Effector memory CD4-positive, alpha-beta T cell (primary cell): ENCODE measurements around the gene ERC2.

ENCODE experiments used
- DNase-seq, 3 donors: peaks; one replicate each; pipeline ENCODE4 v3.0.0-alpha.2; 2020
- H3K27ac ChIP-seq: 2 replicates; pipeline ENCODE4 v1.7.0; 2013; ENCODE audit warnings: mild to moderate bottlenecking, low read length, moderate library complexity; ENCODE audit not compliant: insufficient read depth, poor library complexity, severe bottlenecking
- H3K27me3 ChIP-seq: replicated peaks from 2 replicates; pipeline ENCODE4 v1.7.0; 2013; ENCODE audit warnings: mild to moderate bottlenecking, low read length; ENCODE audit not compliant: insufficient read depth, control insufficient read depth, poor library complexity, severe bottlenecking
- H3K36me3 ChIP-seq: 2 replicates; pipeline ENCODE4 v1.7.0; 2013; ENCODE audit warnings: mild to moderate bottlenecking, low read length, moderate library complexity; ENCODE audit not compliant: control insufficient read depth, insufficient read depth
- H3K4me1 ChIP-seq: 2 replicates; pipeline ENCODE4 v1.7.0; 2013; ENCODE audit warnings: low read length, mild to moderate bottlenecking; ENCODE audit not compliant: control insufficient read depth, insufficient read depth, poor library complexity, severe bottlenecking
- H3K4me3 ChIP-seq: 2 replicates; pipeline ENCODE4 v1.7.0; 2013; ENCODE audit warnings: low read length, low read depth, mild to moderate bottlenecking; ENCODE audit not compliant: insufficient read depth, poor library complexity, severe bottlenecking
- H3K9me3 ChIP-seq: 2 replicates; pipeline ENCODE4 v1.7.0; 2013; ENCODE audit warnings: mild to moderate bottlenecking, low read length, moderate library complexity; ENCODE audit not compliant: control insufficient read depth

The ERC2 gene

DNA sequence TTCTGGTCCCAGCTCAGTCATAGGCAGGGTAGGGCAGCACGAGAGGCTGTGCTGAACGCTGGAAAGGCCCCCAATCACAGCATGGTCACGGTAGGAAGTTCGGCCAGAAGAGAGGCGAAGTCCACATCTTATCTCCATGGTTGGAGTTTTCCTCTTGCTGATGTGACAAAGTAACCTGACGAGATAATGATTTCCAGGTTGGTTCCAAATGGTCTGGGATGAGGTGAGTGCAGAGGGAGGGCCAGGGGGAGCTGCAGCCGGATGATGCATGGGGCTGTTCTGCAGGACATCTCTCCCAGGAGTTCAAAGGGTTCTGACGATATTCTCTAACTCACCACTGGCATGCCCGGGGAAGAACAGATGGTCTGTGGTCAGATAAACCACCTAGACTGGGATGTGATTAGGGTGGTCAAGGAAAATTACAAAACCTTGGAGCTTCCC lies 898.0 kb downstream of the ERC2 start:
- no peak overlapping the region for H3K27ac ChIP-seq
- no peak for DNase-seq
- H3K9me3 ChIP-seq: no peaks in the 10 kb centered on the region
- H3K4me3 ChIP-seq: no peak overlapping the region
- H3K27me3 ChIP-seq: no peaks in the 10 kb centered on the region
- no peaks in the 10 kb centered on the region for H3K36me3 ChIP-seq
- H3K4me1 ChIP-seq: no peaks in the 10 kb centered on the region

DNA sequence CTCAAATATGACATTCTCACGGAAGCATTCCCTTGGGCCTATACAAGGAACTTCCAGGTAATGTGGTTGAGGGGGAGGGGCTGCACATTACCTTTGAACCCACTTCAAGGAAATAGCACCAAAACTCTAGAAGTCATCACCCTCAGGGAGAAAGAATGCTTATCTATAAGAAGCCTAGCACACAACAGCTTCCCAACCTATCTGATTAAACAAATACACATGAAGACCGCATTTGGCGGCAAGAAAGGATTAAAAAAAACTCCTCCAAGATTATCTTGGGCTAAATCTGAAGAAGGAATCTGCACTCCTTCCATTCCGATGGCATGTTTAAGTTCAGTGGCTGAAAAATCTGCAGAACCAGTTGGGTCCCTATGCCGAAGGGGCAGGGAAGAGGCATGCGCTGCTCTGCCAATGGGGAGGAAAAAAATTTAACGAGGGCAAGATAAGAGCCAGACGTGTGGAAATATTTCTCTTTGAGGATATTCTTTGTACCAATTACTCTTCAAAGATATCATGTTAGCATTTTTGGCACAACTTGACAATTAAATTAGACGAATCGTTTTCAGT lies 899.2 kb downstream of the ERC2 start:
- Histone ChIP-seq H3K27me3 (no peaks in the 10 kb centered on the region), H3K27ac (no peak overlapping the region), H3K4me1 (no peaks in the 10 kb centered on the region), H3K9me3 (no peaks in the 10 kb centered on the region), H3K4me3 (no peak overlapping the region), H3K36me3 (no peaks in the 10 kb centered on the region)
- DNase-seq: no peak

DNA sequence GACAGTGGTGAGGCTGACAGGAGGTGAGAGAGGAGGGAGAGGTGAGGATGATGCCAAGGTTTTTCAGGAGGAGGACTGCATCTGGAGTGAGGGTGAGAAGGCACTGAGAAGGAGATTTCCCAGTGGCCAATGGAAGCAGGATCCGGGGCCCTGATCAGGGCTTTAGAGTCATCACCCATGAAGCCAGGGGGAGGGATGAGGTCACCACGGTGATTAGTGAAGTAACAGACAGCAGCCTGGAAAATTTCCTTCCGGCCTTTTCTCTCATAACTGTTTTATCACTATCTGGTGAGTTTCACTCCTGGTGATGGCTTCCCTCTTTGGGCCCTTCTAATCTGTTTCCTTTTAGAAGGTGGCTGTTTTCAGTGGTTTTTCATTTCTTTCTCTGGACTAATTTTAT lies 900.7 kb downstream of the ERC2 start:
- Histone ChIP-seq H3K4me1 (no peaks in the 10 kb centered on the region), H3K27ac (no peak overlapping the region), H3K36me3 (no peaks in the 10 kb centered on the region), H3K27me3 (no peaks in the 10 kb centered on the region), H3K9me3 (no peaks in the 10 kb centered on the region), H3K4me3 (no peak overlapping the region)
- DNase-seq: no peak

DNA sequence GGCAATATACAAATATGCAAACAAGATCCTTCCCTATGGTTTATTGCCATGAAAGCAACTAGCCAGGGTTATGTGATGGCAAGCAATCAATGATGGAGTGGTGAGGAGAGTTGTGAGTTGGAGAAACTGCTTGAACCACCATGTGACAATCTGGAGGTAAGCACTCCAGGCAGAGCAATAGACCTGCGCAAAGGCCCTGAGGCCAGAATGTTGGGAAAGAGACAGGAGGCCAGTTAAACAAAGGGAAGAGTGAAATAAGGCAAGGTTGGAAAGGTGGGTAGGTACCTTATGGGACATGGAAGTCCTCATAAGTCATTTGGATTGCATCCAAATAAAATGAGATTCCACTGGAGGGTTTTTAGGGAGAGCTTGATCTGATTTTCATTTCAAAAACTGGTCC lies 901.1 kb downstream of the ERC2 start:
- Histone ChIP-seq H3K4me3 (no peak overlapping the region), H3K36me3 (no peaks in the 10 kb centered on the region), H3K27ac (no peak overlapping the region), H3K4me1 (no peaks in the 10 kb centered on the region), H3K9me3 (no peaks in the 10 kb centered on the region), H3K27me3 (no peaks in the 10 kb centered on the region)
- no peak for DNase-seq

DNA sequence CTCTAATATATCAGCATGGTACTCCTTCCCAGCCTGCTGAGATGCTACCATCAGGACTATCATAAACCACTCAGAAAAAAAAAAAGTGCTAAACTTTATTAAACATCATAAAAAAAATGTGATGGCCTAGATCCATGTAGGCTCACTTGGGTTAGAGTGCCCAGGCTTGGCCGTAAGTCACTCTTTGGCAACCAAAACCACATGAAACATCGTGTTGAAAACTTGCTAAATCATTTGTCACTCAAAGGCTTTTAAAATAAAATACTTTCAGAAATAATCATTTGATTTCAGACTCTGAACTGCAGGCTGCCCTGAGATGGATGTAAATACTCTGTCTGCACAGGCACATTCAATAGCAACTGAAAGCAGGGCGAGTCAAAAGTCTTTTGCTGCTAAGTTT lies 902.7 kb downstream of the ERC2 start:
- no peaks in the 10 kb centered on the region for H3K27me3 ChIP-seq
- DNase-seq: no peak
- H3K27ac ChIP-seq: no peak overlapping the region
- no peak overlapping the region for H3K4me3 ChIP-seq
- no peaks in the 10 kb centered on the region for H3K36me3 ChIP-seq
- H3K4me1 ChIP-seq: no peaks in the 10 kb centered on the region
- no peaks in the 10 kb centered on the region for H3K9me3 ChIP-seq

DNA sequence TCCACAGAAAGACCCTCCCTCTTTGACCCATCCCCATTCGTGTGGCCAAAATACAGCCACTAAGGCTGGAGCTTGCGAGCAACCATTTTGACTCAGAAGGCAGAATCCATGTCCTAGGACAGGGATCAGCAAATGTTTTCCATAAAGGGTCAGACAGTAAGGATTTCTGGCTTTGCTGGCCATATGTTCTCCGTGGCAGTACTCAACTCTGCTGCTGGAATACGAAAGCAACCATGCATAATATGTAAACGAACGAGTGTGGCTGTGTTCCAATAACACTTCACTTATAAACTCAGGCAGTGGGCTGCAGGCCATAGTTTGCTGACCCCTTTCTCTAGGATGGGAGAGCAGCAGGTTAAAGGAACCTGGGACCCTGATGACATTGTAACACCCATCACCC lies 903.5 kb downstream of the ERC2 start:
- no peaks in the 10 kb centered on the region for H3K27me3 ChIP-seq
- no peak for DNase-seq
- H3K27ac ChIP-seq: no peak overlapping the region
- H3K9me3 ChIP-seq: no peaks in the 10 kb centered on the region
- no peak overlapping the region for H3K4me3 ChIP-seq
- no peaks in the 10 kb centered on the region for H3K4me1 ChIP-seq
- H3K36me3 ChIP-seq: no peaks in the 10 kb centered on the region

DNA sequence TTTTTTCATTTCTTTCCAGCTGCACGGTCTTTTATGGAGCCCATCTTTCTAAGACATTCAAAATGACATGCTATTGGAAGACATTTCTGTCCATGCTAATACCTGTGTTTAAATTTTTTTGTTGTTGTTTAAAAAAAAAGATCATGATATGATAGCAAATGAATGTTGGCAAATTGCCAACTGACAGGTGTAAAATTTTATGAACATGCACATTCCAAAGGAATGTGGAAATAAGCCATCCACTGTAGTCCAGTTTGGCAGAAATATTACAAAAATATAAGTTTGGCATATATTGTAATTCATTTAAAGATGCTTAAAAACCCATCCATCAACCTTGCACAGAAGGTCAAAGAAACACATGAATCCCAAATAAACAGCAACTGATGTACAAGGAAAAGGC lies 905.6 kb downstream of the ERC2 start:
- H3K27me3 ChIP-seq: no peaks in the 10 kb centered on the region
- no peak overlapping the region for H3K4me3 ChIP-seq
- H3K4me1 ChIP-seq: no peaks in the 10 kb centered on the region
- no peaks in the 10 kb centered on the region for H3K9me3 ChIP-seq
- H3K27ac ChIP-seq: no peak overlapping the region
- DNase-seq: no peak
- no peaks in the 10 kb centered on the region for H3K36me3 ChIP-seq

DNA sequence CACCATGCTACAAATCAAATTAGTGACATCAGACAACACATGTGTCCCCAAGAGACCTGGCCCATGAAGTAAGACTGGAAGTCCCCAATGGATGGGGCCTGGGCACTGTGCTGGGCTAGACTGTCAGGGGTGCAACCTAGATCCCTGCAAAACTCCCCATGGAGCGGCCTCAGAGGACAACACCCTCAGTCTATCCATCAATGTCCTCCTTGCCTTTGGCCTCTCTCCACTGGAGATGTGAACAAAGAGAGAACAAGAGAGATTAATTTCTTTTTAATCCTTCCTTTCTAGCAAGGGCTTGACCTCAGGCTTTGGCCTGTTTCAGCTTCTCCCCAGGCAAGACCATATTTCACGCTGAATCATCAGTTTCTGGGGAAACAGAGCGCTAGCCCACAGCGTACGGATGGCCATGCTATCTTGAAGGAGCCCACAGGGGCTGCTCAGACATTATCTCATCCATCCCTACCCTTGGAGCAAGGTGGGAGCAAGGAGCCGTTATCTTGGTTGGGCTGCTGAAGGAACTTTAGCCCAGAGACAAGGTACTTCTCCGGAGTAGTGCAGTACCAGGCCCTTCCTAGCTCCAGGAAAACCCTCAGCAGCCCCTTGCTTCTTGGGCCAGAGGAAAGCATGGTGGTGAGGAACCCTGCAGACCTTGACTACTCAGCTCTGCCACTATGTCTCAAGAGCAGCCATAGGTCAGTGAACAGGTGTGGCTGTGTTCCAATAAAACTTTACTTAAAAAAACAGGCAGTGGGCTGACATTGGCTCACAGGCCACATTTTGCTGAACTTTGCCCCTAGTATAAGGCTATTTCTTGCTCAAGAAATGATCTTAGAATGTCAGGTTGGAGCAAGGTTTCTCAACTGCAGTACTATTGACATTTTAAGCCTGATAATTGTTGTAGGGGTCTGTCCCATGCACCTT lies 908.5 kb downstream of the ERC2 start:
- no peak overlapping the region for H3K4me3 ChIP-seq
- H3K4me1 ChIP-seq: no peaks in the 10 kb centered on the region
- no peak overlapping the region for H3K27ac ChIP-seq
- no peaks in the 10 kb centered on the region for H3K9me3 ChIP-seq
- H3K27me3 ChIP-seq: no peaks in the 10 kb centered on the region
- H3K36me3 ChIP-seq: no peaks in the 10 kb centered on the region
- no peak for DNase-seq

DNA sequence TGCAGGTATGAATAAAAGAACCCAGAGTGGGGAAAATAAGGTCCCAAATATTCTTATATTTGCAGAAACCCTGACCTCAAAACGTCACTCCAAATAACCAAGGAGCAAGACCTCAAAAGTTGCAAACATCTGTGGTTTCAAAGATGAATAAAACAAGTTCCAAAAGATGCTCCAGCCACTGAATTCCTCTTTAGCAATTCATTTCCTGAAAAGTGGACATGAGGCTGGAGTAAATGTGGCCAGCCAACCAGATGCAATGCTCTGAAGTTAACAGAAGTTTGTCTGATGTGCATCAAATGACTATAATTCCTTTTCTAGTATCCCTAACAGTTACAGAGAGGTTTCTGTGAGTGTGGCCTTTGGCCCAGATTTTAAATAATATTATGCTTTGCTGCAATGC lies 910.0 kb downstream of the ERC2 start:
- DNase-seq: no peak
- Histone ChIP-seq H3K27me3 (no peaks in the 10 kb centered on the region), H3K4me3 (no peak overlapping the region), H3K27ac (no peak overlapping the region), H3K36me3 (no peaks in the 10 kb centered on the region), H3K4me1 (no peaks in the 10 kb centered on the region), H3K9me3 (no peaks in the 10 kb centered on the region)

DNA sequence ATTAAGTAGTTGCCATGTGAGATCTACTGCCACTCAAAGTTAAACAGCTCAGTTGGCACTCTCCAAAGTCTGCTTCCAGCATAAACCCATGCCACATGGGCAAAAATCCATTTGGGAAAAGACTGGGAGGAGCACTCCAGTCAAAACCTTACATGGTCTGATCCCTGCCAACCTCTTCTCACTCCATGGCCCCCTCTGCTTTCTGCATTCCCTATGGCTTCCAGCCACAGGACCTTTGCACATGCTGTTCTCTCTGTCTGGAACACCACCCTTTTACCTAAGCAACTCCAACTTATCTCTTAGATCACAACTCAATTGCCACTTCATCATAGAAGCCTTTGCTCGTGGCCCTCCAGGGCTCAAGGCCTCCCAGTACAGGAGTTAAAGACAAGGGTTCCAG lies 910.7 kb downstream of the ERC2 start:
- Histone ChIP-seq H3K36me3 (no peaks in the 10 kb centered on the region), H3K4me1 (no peaks in the 10 kb centered on the region), H3K9me3 (no peaks in the 10 kb centered on the region), H3K27ac (no peak overlapping the region), H3K4me3 (no peak overlapping the region), H3K27me3 (no peaks in the 10 kb centered on the region)
- no peak for DNase-seq
